ENCODE measurements around the gene SMIM22.

SMIM22 gene

GRCh38 chr16:4837733-4838501, 42.7 kb downstream of the SMIM22 start:
- Histone ChIP-seq H3K4me2 (peak overlapping the region; percentile 7; the same call in 1 of the 2 replicates), H3K36me3 (ENCODE audit: insufficient read depth) (peaks cover 10% of the 10 kb centered on the region; the same call in 1 of the 2 replicates)

GRCh38 chr16:4839942-4840341, 44.8 kb downstream of the SMIM22 start:
- Histone ChIP-seq H3K9ac (no peak overlapping the region), H3K4me2 (no peak overlapping the region), H4K20me1 (ENCODE audit: insufficient read depth) (no peaks in the 10 kb centered on the region), H3K4me3 (IDR thresholded peaks at IDR 0.05; ENCODE audit: insufficient read depth, low read depth, low read length) (no peak overlapping the region), H3K4me1 (ENCODE audit: low read depth, poor library complexity, severe bottlenecking) (peaks cover 44% of the 10 kb centered on the region), H3K27me3 (ENCODE audit: insufficient read depth, low read depth) (no peaks in the 10 kb centered on the region), H3K27ac (no peak overlapping the region), H3K36me3 (ENCODE audit: insufficient read depth) (peaks cover 14% of the 10 kb centered on the region; the same call in 1 of the 2 replicates), H3K79me2 (ENCODE audit: insufficient read depth, low read depth) (peaks cover 24% of the 10 kb centered on the region), H2AFZ (ENCODE audit: low read depth) (no peak overlapping the region)
- TF ChIP-seq CTCF (conservative IDR thresholded peaks at IDR 0.05; ENCODE audit: low read depth, low read length), result no peak

More at GRCh38 chr16:4837733-4838501, 42.7 kb downstream of the SMIM22 start:
- no peaks in the 10 kb centered on the region for H4K20me1 ChIP-seq (ENCODE audit: insufficient read depth)
- H3K27me3 ChIP-seq (ENCODE audit: insufficient read depth, low read depth), result no peaks in the 10 kb centered on the region
- no peak overlapping the region for H2AFZ ChIP-seq (ENCODE audit: low read depth)
- TF ChIP-seq CTCF (conservative IDR thresholded peaks at IDR 0.05; ENCODE audit: low read depth, low read length), result no peak
- H3K4me3 ChIP-seq (IDR thresholded peaks at IDR 0.05; ENCODE audit: insufficient read depth, low read depth, low read length), result no peak overlapping the region
- peak overlapping the region; percentile 18; the same call in 1 of the 2 replicates for H3K27ac ChIP-seq
- H3K4me1 ChIP-seq (ENCODE audit: low read depth, poor library complexity, severe bottlenecking), result peaks cover 63% of the 10 kb centered on the region
- H3K79me2 ChIP-seq (ENCODE audit: insufficient read depth, low read depth), result peaks cover 7% of the 10 kb centered on the region
- no peak overlapping the region for H3K9ac ChIP-seq

DNA sequence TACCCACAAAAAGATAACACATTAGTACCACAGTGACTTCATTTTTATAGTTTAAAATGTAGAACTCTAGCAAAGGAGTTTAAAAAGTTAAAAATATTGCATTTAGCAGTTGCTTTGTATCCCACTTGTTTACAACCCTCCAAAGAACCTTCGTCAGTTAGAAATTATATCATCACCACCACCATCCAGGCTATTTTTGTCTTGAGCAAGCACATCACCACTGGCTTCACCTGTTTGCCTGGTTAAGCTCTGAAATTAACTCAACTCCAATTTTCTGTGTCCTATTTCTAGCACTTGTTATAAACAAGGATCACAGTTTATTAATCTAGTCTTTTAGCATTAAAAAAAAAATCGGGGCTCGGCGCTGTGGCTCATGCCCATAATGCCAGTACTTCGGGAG, 45.8 kb downstream of the SMIM22 start:
- no peaks in the 10 kb centered on the region for H4K20me1 ChIP-seq (ENCODE audit: insufficient read depth)
- H3K79me2 ChIP-seq (ENCODE audit: insufficient read depth, low read depth), result peaks cover 35% of the 10 kb centered on the region
- H3K27me3 ChIP-seq (ENCODE audit: insufficient read depth, low read depth), result no peaks in the 10 kb centered on the region

More for the DNA sequence above, 45.8 kb downstream of the SMIM22 start:
- no peak overlapping the region for H3K9ac ChIP-seq
- H3K36me3 ChIP-seq (ENCODE audit: insufficient read depth), result peaks cover 15% of the 10 kb centered on the region; the same call in 1 of the 2 replicates
- H3K4me1 ChIP-seq (ENCODE audit: low read depth, poor library complexity, severe bottlenecking), result peaks cover 48% of the 10 kb centered on the region
- H3K4me3 ChIP-seq (IDR thresholded peaks at IDR 0.05; ENCODE audit: insufficient read depth, low read depth, low read length), result no peak overlapping the region
- TF ChIP-seq CTCF (conservative IDR thresholded peaks at IDR 0.05; ENCODE audit: low read depth, low read length), result no peak
- H3K4me2 ChIP-seq, result no peak overlapping the region
- H2AFZ ChIP-seq (ENCODE audit: low read depth), result no peak overlapping the region
- no peak overlapping the region for H3K27ac ChIP-seq
